Type B pancreatic cell (in vitro differentiated cells): ENCODE measurements around the gene ARMH4. TPM values are rescaled to one million over a fixed set of nuclear protein-coding genes. Genes with fewer than 3 reads are reported as not detected.

Experiments
- DNase-seq: peaks from one replicate; pipeline ENCODE4 v3.0.0; 2021; ENCODE audit warnings: mixed read lengths; ENCODE audit not compliant: unreplicated experiment; ENCODE audit errors: extremely low spot score
- H3K27ac Mint-ChIP-seq: 2 replicates; pipeline ENCODE4 v1.8.0; 2021; ENCODE audit warnings: mild to moderate bottlenecking, mixed read lengths
- H3K27me3 Mint-ChIP-seq: 2 replicates; pipeline ENCODE4 v1.8.0; 2021; ENCODE audit warnings: mixed read lengths
- H3K36me3 Mint-ChIP-seq: 2 replicates; pipeline ENCODE4 v1.8.0; 2021; ENCODE audit warnings: mixed read lengths
- H3K4me1 Mint-ChIP-seq: one replicate; pipeline ENCODE4 v1.8.0; 2021; ENCODE audit warnings: mixed read lengths; ENCODE audit not compliant: unreplicated experiment
- H3K4me3 Mint-ChIP-seq: 2 replicates; pipeline ENCODE4 v1.8.0; 2021; ENCODE audit warnings: mild to moderate bottlenecking, mixed read lengths
- H3K9me3 Mint-ChIP-seq: 2 replicates; pipeline ENCODE4 v1.8.0; 2021; ENCODE audit warnings: mixed read lengths
- total RNA-seq: library from RNA; stranded (reverse); gene quantifications from 2 replicates; pipeline ENCODE4 v1.2.1, GENCODE V29; 2021; ENCODE audit warnings: low replicate concordance
- TF ChIP-seq, protein P1 (sequence below): fragments of 200-600 bp; sonication (generic); conservative IDR thresholded peaks from 2 replicates; pipeline ENCODE4 v1.5.0; 2021; ENCODE audit warnings: antibody characterized with exemption, mild to moderate bottlenecking

Gene ARMH4
- total RNA-seq, 1 donor from 2014 or later = 22.0 TPM

DNA sequence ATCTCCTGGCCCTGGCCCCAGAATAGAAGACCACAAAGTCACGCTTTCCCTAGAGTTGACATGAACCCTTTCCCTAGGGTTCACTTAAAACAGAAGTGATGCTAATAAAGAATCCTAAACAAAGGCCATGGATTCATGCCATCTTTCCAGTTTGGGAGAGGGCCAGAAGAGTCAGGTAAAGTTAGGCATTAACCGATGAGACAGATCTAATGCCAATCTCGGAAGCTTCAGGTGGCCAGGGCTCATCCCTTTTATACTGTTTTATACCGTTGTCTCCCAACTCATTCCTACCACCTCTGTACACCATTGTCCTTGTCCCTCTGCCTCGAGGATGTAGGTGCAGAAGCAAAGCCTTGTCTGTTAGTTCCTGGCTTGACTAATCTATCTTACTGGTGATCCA lies 25.1 kb upstream of the ARMH4 start:
- H3K4me1 Mint-ChIP-seq = no peaks in the 10 kb centered on the region
- H3K9me3 Mint-ChIP-seq = no peaks in the 10 kb centered on the region
- TF ChIP-seq, protein P1, sequence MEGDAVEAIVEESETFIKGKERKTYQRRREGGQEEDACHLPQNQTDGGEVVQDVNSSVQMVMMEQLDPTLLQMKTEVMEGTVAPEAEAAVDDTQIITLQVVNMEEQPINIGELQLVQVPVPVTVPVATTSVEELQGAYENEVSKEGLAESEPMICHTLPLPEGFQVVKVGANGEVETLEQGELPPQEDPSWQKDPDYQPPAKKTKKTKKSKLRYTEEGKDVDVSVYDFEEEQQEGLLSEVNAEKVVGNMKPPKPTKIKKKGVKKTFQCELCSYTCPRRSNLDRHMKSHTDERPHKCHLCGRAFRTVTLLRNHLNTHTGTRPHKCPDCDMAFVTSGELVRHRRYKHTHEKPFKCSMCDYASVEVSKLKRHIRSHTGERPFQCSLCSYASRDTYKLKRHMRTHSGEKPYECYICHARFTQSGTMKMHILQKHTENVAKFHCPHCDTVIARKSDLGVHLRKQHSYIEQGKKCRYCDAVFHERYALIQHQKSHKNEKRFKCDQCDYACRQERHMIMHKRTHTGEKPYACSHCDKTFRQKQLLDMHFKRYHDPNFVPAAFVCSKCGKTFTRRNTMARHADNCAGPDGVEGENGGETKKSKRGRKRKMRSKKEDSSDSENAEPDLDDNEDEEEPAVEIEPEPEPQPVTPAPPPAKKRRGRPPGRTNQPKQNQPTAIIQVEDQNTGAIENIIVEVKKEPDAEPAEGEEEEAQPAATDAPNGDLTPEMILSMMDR = no peak
- no peak overlapping the region for H3K27ac Mint-ChIP-seq
- no peaks in the 10 kb centered on the region for H3K36me3 Mint-ChIP-seq
- H3K4me3 Mint-ChIP-seq = no peak overlapping the region
- H3K27me3 Mint-ChIP-seq = peaks cover 5% of the 10 kb centered on the region
- DNase-seq = no peak

DNA sequence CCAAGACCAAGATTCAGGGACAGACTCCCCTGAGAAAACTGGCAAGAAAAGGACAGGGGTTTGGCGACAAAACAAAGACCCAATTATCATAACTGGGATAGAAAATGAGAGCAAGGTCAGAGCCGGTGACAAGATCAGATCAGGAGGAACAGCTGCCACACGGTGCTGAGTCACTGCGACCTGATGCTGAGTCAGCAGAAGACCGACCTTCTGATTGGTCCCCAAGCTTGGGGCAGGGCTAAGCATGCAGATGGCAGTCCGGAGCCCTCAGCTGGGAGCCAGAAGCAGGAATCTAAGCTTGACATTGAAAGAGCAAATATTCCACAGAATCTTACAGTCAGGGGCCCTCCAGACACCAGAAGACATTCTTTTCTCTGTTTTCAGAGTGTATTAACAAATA lies 19.1 kb upstream of the ARMH4 start:
- peak; percentile 72 for DNase-seq
- Mint-ChIP-seq H3K4me1 (peaks cover 9% of the 10 kb centered on the region), H3K9me3 (no peaks in the 10 kb centered on the region), H3K4me3 (no peak overlapping the region), H3K36me3 (no peaks in the 10 kb centered on the region), H3K27me3 (peaks cover 5% of the 10 kb centered on the region), H3K27ac (peak overlapping the region; percentile 66)
- TF ChIP-seq, protein P1 = no peak

DNA sequence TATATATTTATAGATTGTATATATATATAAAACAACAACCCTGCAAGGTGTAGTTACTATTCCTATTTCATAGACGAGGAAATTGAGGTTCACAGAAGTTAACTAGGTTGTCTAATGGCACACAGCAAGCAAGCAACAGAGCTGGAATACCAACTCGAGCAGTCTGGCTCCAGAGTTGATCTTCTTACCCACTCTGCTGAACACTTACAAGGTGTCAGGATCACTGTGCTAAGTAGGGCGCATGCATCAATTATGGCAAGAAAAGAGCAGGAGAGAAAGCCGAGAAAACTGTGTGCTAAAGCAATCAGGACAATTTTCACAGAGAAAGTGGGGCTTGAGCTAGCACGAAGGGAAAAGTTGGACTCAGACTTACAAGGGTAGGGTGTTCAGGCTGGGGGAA lies 15.9 kb upstream of the ARMH4 start:
- DNase-seq = no peak
- Mint-ChIP-seq H3K36me3 (no peaks in the 10 kb centered on the region), H3K4me3 (no peak overlapping the region), H3K9me3 (no peaks in the 10 kb centered on the region), H3K27ac (no peak overlapping the region), H3K27me3 (peaks cover 3% of the 10 kb centered on the region), H3K4me1 (peaks cover 9% of the 10 kb centered on the region)
- TF ChIP-seq, protein P1 = no peak

DNA sequence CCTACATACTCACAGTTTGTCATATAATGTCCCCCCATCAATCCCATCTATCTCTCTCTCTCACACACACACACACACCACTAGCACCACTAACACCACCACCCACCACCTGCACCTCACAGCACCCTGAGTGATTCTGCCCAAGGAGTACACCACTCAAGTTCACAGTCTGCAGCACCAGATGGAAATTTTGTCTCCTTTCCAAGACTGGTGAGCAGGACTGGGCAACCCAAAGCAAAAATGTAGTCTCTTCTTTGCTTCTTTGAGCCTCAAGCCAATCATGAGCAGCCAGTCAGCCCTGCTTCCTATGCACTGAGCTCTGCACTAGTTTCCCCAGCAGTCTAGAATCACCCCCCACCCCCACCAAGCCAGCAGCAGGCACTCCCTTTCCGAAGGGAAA lies 15.0 kb upstream of the ARMH4 start:
- Mint-ChIP-seq H3K4me3 (no peak overlapping the region), H3K9me3 (no peaks in the 10 kb centered on the region), H3K4me1 (peaks cover 9% of the 10 kb centered on the region), H3K27me3 (peaks cover 3% of the 10 kb centered on the region), H3K36me3 (no peaks in the 10 kb centered on the region), H3K27ac (no peak overlapping the region)
- DNase-seq = no peak
- TF ChIP-seq, protein P1 = no peak

- peaks cover 8% of the 10 kb centered on the region for H3K4me1 Mint-ChIP-seq
- H3K9me3 Mint-ChIP-seq = no peaks in the 10 kb centered on the region
- no peak overlapping the region for H3K4me3 Mint-ChIP-seq
- H3K36me3 Mint-ChIP-seq = no peaks in the 10 kb centered on the region
- peak; percentile 82 for DNase-seq
- peaks cover 3% of the 10 kb centered on the region for H3K27me3 Mint-ChIP-seq
- TF ChIP-seq, protein P1 = peak; percentile 96
- H3K27ac Mint-ChIP-seq = no peak overlapping the region
These were observed 14.3 kb upstream of the ARMH4 start for GRCh38 chr14:58166005-58166983.
